K562 (cell line): Measurements from ENCODE around the gene SCMH1. TPM values are rescaled to one million over a fixed set of nuclear protein-coding genes. Genes with fewer than 3 reads are reported as not detected.

Experiments used
- CSDE1 ChIP-seq, 2 experiments: fragments of 450-650 bp; IDR thresholded peaks; 2 replicates each; pipeline ENCODE4 v1.6.1; 2016; ENCODE audit warnings: mild to moderate bottlenecking in 1 of 2
- KAT2B ChIP-seq: IDR thresholded peaks from one replicate; pipeline ENCODE4 v1.6.1; 2012; ENCODE audit warnings: low read depth, mild to moderate bottlenecking, control low read depth, inconsistent platforms, low read length, moderate library complexity
- KDM2B ChIP-seq: fragments of 250-450 bp; sonication (Bioruptor Pico); IDR thresholded peaks from 2 replicates; pipeline ENCODE4 v1.8.0; 2021; ENCODE audit warnings: mild to moderate bottlenecking, moderate library complexity
- MIER1 ChIP-seq: fragments of 450-650 bp; IDR thresholded peaks from 2 replicates; pipeline ENCODE4 v1.6.1; 2016; ENCODE audit warnings: antibody characterized with exemption, mild to moderate bottlenecking, low read depth
- POLR2B ChIP-seq: fragments of 450-650 bp; IDR thresholded peaks from 2 replicates; pipeline ENCODE4 v1.6.1; 2018; ENCODE audit warnings: low read depth; ENCODE audit not compliant: partially characterized antibody
- PYGO2 ChIP-seq: fragments of 450-650 bp; IDR thresholded peaks from 2 replicates; pipeline ENCODE4 v1.6.1; 2016; ENCODE audit warnings: mild to moderate bottlenecking, missing genetic modification characterization, moderate library complexity, missing compliant biosample characterization
- SREBF1 ChIP-seq: fragments of 150-350 bp; IDR thresholded peaks from 2 replicates; pipeline ENCODE4 v1.6.1; 2014; ENCODE audit warnings: antibody characterized with exemption, low read depth, low read length, borderline replicate concordance
- SREBF2 ChIP-seq: sonication (generic); formaldehyde crosslinking; IDR thresholded peaks from 2 replicates; pipeline ENCODE4 v1.4.0; 2020; ENCODE audit warnings: mild to moderate bottlenecking, missing genetic modification reagents
- polyA plus RNA-seq, 8 experiments: library from polyadenylated mRNA; depleted of rRNA in 4 of 8; stranded (reverse) in 5 of 8; unstranded in 3 of 8; fragments of >200 nt; fragmentation: Nextera tagmentation in 2 of 8; fragmentation: Illumina TruSeq in 1 of 8; extraction: Ambion mirVana in 2 of 8; extraction: Trizol in 1 of 8; gene quantifications; 2 replicates each; pipeline versions ENCODE4 v1.2.1 to v1.2.3, GENCODE V29; 2011 to 2014; ENCODE audit warnings: inconsistent platforms in 1 of 8, missing spikeins in 1 of 8
- total RNA-seq, 7 experiments: library from RNA; depleted of rRNA in 6 of 7; stranded (reverse); fragments of >200 nt in 6 of 7; fragmentation: Illumina TruSeq in 2 of 7; extraction: Trizol in 2 of 7; gene quantifications; 2 replicates each; pipeline versions ENCODE4 v1.2.1 to v1.2.3, GENCODE V29; 2011 to 2021; ENCODE audit warnings: low replicate concordance in 1 of 7
- TF ChIP-seq, protein P1 (sequence below), 2 experiments: fragments of 450-650 bp in 1 of 2; IDR thresholded peaks; 2 replicates each; pipeline ENCODE4 v1.6.1; 2011 to 2017; ENCODE audit warnings: low read depth in 2 of 2, antibody characterized with exemption in 1 of 2, borderline replicate concordance in 1 of 2, low read length in 1 of 2, mild to moderate bottlenecking in 1 of 2, mixed read lengths in 1 of 2; ENCODE audit not compliant: control insufficient read depth in 1 of 2
- TF ChIP-seq, protein P2 (sequence below): fragments of 250-450 bp; sonication (Bioruptor Pico); IDR thresholded peaks from 2 replicates; pipeline ENCODE4 v1.8.0; 2022; ENCODE audit warnings: moderate library complexity, mild to moderate bottlenecking, inconsistent platforms
- TF ChIP-seq, protein P3 (sequence below): fragments of 450-650 bp; IDR thresholded peaks from 2 replicates; pipeline ENCODE4 v1.6.1; 2017; ENCODE audit warnings: mild to moderate bottlenecking, moderate library complexity
- TF ChIP-seq, protein P4 (sequence below): fragments of 450-650 bp; IDR thresholded peaks from 2 replicates; pipeline ENCODE4 v1.6.1; 2016; ENCODE audit warnings: low read depth

SCMH1 gene
- total and polyA plus RNA-seq, 9 of the 15 experiments (the other 6 are each of a cell fraction or from before 2014, with no cell fraction given): 8.5 to 37.0 (median 26.8) TPM

DNA sequence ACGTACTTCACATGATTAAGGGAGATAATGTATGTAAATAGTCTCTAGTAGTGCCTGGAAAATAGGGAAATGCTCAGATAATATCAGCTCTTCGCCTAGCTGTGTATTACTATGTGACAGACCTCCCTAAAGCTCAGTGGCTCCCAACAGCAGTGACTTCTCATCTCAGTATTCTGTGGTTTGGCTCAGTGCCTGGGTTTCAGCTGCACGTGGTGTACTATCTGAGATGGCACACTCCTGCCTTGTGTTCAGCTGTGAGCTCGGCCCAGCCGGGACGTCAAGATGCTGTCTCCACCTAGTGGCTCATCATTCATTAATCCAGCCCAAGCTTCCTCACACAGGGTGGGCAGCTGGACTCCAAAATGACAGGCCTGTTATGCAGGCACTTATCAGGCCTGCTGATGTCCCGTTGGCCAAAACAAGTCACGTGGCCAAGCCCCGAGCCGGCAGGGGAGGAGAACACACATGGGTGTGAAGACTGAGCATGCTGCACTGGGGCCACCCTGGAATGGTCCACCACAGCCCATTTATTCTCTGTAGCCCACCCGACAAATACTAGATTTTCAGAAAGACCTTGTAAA, 238.4 kb downstream of the SCMH1 start (continued):
- TF ChIP-seq, protein P1, sequence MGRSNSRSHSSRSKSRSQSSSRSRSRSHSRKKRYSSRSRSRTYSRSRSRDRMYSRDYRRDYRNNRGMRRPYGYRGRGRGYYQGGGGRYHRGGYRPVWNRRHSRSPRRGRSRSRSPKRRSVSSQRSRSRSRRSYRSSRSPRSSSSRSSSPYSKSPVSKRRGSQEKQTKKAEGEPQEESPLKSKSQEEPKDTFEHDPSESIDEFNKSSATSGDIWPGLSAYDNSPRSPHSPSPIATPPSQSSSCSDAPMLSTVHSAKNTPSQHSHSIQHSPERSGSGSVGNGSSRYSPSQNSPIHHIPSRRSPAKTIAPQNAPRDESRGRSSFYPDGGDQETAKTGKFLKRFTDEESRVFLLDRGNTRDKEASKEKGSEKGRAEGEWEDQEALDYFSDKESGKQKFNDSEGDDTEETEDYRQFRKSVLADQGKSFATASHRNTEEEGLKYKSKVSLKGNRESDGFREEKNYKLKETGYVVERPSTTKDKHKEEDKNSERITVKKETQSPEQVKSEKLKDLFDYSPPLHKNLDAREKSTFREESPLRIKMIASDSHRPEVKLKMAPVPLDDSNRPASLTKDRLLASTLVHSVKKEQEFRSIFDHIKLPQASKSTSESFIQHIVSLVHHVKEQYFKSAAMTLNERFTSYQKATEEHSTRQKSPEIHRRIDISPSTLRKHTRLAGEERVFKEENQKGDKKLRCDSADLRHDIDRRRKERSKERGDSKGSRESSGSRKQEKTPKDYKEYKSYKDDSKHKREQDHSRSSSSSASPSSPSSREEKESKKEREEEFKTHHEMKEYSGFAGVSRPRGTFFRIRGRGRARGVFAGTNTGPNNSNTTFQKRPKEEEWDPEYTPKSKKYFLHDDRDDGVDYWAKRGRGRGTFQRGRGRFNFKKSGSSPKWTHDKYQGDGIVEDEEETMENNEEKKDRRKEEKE (IDR thresholded peaks at IDR 0.05; ENCODE audit: borderline replicate concordance in 1 of 2, control insufficient read depth in 1 of 2, low read depth in 2 of 2, low read length in 1 of 2): 0 out of 4 replicates have a peak, but pooled peaks of 1 of the 2 experiments have one; percentile 73
- TF ChIP-seq MIER1 (no peak), POLR2B (no peak), KAT2B (no peak), KDM2B (CRISPR knock-in tag) (no peak), CSDE1 (IDR thresholded peaks at IDR 0.05) (no peak), PYGO2 (peak; percentile 77), SREBF1 (no peak), SREBF2 (no peak)
- TF ChIP-seq, protein P2, sequence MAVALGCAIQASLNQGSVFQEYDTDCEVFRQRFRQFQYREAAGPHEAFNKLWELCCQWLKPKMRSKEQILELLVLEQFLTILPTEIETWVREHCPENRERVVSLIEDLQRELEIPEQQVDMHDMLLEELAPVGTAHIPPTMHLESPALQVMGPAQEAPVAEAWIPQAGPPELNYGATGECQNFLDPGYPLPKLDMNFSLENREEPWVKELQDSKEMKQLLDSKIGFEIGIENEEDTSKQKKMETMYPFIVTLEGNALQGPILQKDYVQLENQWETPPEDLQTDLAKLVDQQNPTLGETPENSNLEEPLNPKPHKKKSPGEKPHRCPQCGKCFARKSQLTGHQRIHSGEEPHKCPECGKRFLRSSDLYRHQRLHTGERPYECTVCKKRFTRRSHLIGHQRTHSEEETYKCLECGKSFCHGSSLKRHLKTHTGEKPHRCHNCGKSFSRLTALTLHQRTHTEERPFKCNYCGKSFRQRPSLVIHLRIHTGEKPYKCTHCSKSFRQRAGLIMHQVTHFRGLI (CRISPR knock-in tag): no peak
- TF ChIP-seq, protein P3, sequence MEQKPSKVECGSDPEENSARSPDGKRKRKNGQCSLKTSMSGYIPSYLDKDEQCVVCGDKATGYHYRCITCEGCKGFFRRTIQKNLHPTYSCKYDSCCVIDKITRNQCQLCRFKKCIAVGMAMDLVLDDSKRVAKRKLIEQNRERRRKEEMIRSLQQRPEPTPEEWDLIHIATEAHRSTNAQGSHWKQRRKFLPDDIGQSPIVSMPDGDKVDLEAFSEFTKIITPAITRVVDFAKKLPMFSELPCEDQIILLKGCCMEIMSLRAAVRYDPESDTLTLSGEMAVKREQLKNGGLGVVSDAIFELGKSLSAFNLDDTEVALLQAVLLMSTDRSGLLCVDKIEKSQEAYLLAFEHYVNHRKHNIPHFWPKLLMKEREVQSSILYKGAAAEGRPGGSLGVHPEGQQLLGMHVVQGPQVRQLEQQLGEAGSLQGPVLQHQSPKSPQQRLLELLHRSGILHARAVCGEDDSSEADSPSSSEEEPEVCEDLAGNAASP: no peak
- TF ChIP-seq, protein P4, sequence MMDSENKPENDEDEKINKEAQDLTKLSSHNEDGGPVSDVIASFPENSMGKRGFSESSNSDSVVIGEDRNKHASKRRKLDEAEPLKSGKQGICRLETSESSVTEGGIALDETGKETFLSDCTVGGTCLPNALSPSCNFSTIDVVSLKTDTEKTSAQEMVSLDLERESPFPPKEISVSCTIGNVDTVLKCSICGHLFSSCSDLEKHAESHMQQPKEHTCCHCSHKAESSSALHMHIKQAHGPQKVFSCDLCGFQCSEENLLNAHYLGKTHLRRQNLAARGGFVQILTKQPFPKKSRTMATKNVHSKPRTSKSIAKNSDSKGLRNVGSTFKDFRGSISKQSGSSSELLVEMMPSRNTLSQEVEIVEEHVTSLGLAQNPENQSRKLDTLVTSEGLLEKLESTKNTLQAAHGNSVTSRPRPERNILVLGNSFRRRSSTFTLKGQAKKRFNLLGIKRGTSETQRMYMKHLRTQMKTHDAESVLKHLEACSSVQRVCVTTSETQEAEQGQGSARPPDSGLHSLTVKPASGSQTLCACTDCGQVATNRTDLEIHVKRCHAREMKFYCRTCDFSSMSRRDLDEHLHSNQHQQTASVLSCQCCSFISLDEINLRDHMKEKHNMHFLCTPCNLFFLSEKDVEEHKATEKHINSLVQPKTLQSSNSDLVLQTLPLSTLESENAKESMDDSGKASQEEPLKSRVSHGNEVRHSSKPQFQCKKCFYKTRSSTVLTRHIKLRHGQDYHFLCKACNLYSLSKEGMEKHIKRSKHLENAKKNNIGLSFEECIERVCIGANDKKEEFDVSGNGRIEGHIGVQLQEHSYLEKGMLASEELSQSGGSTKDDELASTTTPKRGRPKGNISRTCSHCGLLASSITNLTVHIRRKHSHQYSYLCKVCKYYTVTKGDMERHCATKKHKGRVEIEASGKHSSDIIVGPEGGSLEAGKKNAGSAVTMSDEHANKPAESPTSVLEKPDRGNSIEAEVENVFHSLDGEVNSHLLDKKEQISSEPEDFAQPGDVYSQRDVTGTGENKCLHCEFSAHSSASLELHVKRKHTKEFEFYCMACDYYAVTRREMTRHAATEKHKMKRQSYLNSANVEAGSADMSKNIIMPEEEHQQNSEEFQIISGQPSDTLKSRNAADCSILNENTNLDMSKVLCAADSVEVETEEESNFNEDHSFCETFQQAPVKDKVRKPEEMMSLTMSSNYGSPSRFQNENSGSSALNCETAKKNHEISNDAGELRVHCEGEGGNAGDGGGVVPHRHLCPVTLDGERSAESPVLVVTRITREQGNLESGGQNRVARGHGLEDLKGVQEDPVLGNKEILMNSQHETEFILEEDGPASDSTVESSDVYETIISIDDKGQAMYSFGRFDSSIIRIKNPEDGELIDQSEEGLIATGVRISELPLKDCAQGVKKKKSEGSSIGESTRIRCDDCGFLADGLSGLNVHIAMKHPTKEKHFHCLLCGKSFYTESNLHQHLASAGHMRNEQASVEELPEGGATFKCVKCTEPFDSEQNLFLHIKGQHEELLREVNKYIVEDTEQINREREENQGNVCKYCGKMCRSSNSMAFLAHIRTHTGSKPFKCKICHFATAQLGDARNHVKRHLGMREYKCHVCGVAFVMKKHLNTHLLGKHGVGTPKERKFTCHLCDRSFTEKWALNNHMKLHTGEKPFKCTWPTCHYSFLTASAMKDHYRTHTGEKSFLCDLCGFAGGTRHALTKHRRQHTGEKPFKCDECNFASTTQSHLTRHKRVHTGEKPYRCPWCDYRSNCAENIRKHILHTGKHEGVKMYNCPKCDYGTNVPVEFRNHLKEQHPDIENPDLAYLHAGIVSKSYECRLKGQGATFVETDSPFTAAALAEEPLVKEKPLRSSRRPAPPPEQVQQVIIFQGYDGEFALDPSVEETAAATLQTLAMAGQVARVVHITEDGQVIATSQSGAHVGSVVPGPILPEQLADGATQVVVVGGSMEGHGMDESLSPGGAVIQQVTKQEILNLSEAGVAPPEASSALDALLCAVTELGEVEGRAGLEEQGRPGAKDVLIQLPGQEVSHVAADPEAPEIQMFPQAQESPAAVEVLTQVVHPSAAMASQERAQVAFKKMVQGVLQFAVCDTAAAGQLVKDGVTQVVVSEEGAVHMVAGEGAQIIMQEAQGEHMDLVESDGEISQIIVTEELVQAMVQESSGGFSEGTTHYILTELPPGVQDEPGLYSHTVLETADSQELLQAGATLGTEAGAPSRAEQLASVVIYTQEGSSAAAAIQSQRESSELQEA: no peak
